ENCODE measurements around the gene RPS4Y1. TPM values are rescaled to one million over a fixed set of nuclear protein-coding genes. Genes with fewer than 3 reads are reported as not detected.
"Not testable (repeated sequence)": the region's sequence is repeated elsewhere in the genome, so short reads cannot be mapped to it uniquely, and the experiment has no call there.

Gene RPS4Y1
- total RNA-seq, result 10 to 100 TPM in 1 of 6 experiments, not detected in 5; 88.1 TPM
- long read RNA-seq, result 0 reads

DNA sequence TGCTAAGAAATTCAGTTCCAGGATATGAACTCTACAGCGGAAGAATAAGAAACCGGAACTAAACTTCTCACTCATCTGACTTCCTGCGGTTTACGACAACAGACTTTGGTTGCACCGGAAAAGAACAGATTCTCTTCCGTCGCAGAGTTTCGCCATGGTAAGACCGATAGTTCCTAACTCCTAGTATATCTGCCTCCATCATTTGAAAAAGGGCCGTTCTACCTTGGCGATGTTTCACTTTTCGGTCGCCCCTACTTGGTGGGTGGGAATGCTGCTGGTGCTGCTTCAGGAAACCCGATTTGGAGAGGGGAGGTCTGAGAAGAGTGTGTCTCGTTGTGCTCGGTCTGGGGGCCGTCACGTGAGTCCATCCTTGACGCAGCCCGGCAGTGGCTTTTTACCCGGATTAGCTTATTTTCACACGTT is at the start of gene RPS4Y1:
RPS4Y1 (plus strand) TSS at position 132 of the 423 bp plus-strand sequence; CDS start at position 155, 23 bp downstream.
- no peak for TF ChIP-seq POLR2A (IDR thresholded peaks at IDR 0.05)
- TF ChIP-seq, protein P1, sequence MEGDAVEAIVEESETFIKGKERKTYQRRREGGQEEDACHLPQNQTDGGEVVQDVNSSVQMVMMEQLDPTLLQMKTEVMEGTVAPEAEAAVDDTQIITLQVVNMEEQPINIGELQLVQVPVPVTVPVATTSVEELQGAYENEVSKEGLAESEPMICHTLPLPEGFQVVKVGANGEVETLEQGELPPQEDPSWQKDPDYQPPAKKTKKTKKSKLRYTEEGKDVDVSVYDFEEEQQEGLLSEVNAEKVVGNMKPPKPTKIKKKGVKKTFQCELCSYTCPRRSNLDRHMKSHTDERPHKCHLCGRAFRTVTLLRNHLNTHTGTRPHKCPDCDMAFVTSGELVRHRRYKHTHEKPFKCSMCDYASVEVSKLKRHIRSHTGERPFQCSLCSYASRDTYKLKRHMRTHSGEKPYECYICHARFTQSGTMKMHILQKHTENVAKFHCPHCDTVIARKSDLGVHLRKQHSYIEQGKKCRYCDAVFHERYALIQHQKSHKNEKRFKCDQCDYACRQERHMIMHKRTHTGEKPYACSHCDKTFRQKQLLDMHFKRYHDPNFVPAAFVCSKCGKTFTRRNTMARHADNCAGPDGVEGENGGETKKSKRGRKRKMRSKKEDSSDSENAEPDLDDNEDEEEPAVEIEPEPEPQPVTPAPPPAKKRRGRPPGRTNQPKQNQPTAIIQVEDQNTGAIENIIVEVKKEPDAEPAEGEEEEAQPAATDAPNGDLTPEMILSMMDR (IDR thresholded peaks at IDR 0.05), result no peak
- Histone ChIP-seq H3K4me1 (no peaks in the 10 kb centered on the region), H3K9me3 (no peaks in the 10 kb centered on the region), H3K27ac (no peak within 1 kb of the TSS), H3K4me3 (no peak within 1 kb of the TSS), H3K36me3 (no peaks in the 10 kb centered on the region), H3K27me3 (no peaks in the 10 kb centered on the region)
- no CpG with 5 or more reads among the region's 22 CpGs for WGBS (ENCODE audit: insufficient coverage, low coverage, low lambda C conversion rate, missing lambda C conversion rate)
- ATAC-seq, result peak in 1 of 4 donors; percentile 87
- DNase-seq, result peak in 1 of 3 donors; percentile 51
- intact Hi-C loops (cut with DNase I), result no loop called here

DNA sequence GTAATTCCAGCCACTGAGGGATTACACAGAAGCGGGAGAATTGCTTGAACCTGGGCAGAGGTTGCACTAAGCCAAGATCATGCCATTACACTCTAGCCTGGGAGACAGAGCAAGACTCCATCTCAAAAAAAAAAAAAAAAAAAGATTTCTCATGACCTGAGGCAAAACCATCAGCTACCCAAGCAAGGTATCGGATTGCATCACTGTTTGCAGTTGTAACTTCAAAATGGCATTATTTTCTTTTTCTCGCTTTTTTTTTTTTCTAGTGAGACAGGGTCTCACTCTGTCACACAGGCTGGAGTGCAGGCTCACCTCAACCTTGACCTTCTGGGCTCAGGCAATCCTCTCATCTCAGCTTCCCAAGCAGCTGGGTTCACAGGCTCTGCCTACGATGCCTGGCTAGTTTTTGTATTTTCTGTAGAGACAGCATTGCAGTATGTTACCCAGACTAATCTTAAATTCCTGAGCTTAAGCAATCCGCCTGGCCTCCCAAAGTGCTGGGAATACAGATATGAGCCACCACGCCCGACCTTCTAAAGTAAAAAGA is 44.4 kb upstream of the RPS4Y1 start:
- Histone ChIP-seq H3K4me3 (no peak overlapping the region), H3K27me3 (no peaks in the 10 kb centered on the region), H3K36me3 (no peaks in the 10 kb centered on the region), H3K9me3 (no peaks in the 10 kb centered on the region), H3K4me1 (no peaks in the 10 kb centered on the region), H3K27ac (no peak overlapping the region)
- TF ChIP-seq, protein P1 (IDR thresholded peaks at IDR 0.05), result no peak
- no peak for TF ChIP-seq POLR2A (IDR thresholded peaks at IDR 0.05)
- WGBS (ENCODE audit: insufficient coverage, low coverage, low lambda C conversion rate, missing lambda C conversion rate), result no CpG with 5 or more reads among the region's 7 CpGs
- intact Hi-C loops (cut with DNase I), result no loop called here
- DNase-seq (no peak), ATAC-seq (no peak)

DNA sequence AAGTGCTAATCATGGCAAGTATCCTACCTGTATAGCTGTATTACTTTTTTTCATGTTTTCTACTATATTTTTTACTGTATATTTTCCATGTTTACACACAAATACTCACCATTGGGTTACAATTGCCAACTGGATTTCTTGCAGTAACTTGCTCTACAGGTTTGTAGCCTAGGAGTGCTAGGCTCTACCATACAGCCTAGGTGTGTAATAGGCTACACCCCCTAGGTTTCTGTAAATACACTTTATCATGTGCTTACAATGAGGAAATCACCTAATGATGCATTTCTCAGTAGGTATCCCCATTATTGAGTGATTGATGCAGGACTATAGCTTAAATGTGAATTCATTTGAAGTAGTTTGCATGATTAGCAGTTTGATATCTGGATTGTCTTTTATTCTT is 43.4 kb upstream of the RPS4Y1 start:
- no peaks in the 10 kb centered on the region for H3K4me1 ChIP-seq
- no peaks in the 10 kb centered on the region for H3K9me3 ChIP-seq
- DNase-seq, result no peak
- H3K4me3 ChIP-seq, result no peak overlapping the region
- no peaks in the 10 kb centered on the region for H3K36me3 ChIP-seq
- H3K27me3 ChIP-seq, result no peaks in the 10 kb centered on the region
- TF ChIP-seq, protein P1 (IDR thresholded peaks at IDR 0.05), result no peak
- no peak for TF ChIP-seq POLR2A (IDR thresholded peaks at IDR 0.05)
- no peak overlapping the region for H3K27ac ChIP-seq
- intact Hi-C loops (cut with DNase I), result no loop called here
- no peak for ATAC-seq

DNA sequence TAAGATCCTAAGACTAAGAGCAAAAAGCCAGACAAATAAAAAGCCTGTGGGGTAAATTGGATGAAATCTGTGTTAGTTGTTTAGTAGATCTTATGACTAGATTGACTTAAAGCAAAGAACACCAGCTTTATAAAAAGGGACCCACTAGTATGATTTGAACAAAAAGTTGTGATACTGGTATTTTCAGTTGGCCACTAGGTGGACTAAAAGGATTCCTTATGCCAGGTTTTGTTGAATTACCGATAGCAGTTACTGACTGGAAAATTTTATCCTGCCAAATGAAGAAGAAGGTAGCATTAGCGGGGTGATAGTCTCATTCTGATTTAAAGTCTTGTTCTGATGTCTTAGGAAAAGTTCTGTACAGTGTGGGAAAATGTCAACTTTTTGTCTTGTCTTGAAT is 41.2 kb upstream of the RPS4Y1 start:
- WGBS (ENCODE audit: insufficient coverage, low coverage, low lambda C conversion rate, missing lambda C conversion rate), result no CpG with 5 or more reads among the region's 2 CpGs
- intact Hi-C loops (cut with DNase I), result no loop called here
- ATAC-seq, result peak in 1 of 4 donors; percentile 56

DNA sequence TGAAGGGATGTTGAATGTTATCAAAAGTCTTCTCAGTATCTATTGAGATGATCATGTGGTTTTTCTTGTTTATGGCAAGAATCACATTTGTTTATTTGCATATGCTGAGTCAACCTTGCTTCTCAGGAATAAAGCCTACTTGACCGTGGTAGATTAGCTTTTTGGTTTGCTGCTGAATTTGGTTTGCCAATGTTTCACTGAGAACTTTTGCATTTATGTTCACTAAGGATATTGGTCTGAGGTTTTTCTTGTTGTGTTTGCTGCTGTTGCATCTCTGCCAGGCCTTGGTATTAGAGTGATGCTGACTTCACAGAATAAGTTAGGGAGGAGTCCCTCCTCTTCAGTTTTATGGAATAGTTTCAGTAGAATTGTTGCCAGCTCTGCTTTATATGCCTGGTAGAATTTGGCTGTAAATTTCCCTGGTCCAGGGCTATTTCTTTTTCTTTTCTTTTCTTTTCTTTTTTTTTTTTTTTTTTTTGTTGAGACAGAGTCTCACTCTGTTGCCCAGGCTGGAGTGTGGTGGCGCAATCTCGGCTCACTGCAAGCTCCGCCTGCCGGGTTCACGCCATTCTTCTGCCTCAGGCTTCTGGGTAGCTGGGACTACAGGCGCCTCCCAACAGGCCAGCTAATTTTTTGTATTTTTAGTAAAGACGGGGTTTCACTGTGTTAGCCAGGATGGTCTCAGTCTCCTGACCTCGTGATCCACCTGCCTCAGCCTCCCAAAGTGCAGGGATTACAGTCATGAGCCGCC is 24.1 kb upstream of the RPS4Y1 start:
- H3K27me3 ChIP-seq; intact Hi-C loops (cut with DNase I); H3K4me1 ChIP-seq; H3K9me3 ChIP-seq; H3K4me3 ChIP-seq; H3K36me3 ChIP-seq; ATAC-seq; H3K27ac ChIP-seq; DNase-seq: not testable (repeated sequence)
- no CpG with 5 or more reads among the region's 10 CpGs for WGBS (ENCODE audit: insufficient coverage, low coverage, low lambda C conversion rate, missing lambda C conversion rate)

More for the DNA sequence above, 41.2 kb upstream of the RPS4Y1 start:
- H3K9me3 ChIP-seq, result no peaks in the 10 kb centered on the region
- H3K36me3 ChIP-seq, result no peaks in the 10 kb centered on the region
- no peak for DNase-seq
- H3K4me3 ChIP-seq, result no peak overlapping the region
- no peaks in the 10 kb centered on the region for H3K4me1 ChIP-seq
- no peak overlapping the region for H3K27ac ChIP-seq
- no peaks in the 10 kb centered on the region for H3K27me3 ChIP-seq
- TF ChIP-seq, protein P1 (IDR thresholded peaks at IDR 0.05), result no peak
- TF ChIP-seq POLR2A (IDR thresholded peaks at IDR 0.05), result no peak
